GM12801 (cell line): Measurements from ENCODE around the gene GDI1.

ENCODE experiments used
- CTCF ChIP-seq: IDR thresholded peaks from one replicate; pipeline ENCODE4 v1.5.1; 2011; ENCODE audit warnings: control low read depth; ENCODE audit not compliant: insufficient read length; ENCODE audit errors: extremely low read depth

GDI1 gene

GRCh38 chrX:154440623-154441357 is 3.8 kb downstream of the GDI1 start:
- no peak for TF ChIP-seq CTCF

- TF ChIP-seq CTCF: no peak
Measured at GRCh38 chrX:154441564-154441963, 4.6 kb downstream of the GDI1 start.

GRCh38 chrX:154441984-154442707 is 5.2 kb downstream of the GDI1 start:
- TF ChIP-seq CTCF: no peak

- no peak for TF ChIP-seq CTCF
Measured at GRCh38 chrX:154443479-154443910, 6.5 kb downstream of the GDI1 start.

GRCh38 chrX:154443992-154444754 is 7.2 kb downstream of the GDI1 start, which contains the start of gene FAM50A:
Gene FAM50A, plus strand, starts transcription at chrX:154444141. Its CDS starts 95 bp downstream, at chrX:154444236.
- TF ChIP-seq CTCF: no peak

GRCh38 chrX:154444755-154445246 is 7.8 kb downstream of the GDI1 start:
- no peak for TF ChIP-seq CTCF

- no peak for TF ChIP-seq CTCF
Measured at GRCh38 chrX:154445776-154446175, 8.8 kb downstream of the GDI1 start.
